HepG2 (cell line): Measurements from ENCODE around the gene CALN1. TPM values are rescaled to one million over a fixed set of nuclear protein-coding genes. Genes with fewer than 3 reads are reported as not detected.
A peak's percentile ranks its signal among the peaks of the same experiment; 100 is the strongest.

Experiments
- ATAC-seq: fragments of 200-7000 bp; cut with Tn5 transposase; 3 replicates; pipeline ENCODE4 v1.9.1; 2020; ENCODE audit warnings: mild to moderate bottlenecking, moderate library complexity
- BruUV-seq: library from RNA; stranded (reverse); fragments of 400-500 nt; replicated peaks from 2 replicates; lab custom pipeline; 2021; lab: Mats Ljungman, UMichigan
- CTCF ChIA-PET: fragments of 300-600 bp; formaldehyde crosslinking; extraction: SDS; loops from one replicate; lab custom pipeline; 2021; ENCODE audit warnings: low total read pairs, inconsistent platforms, low intra/inter-chr PET ratio; lab: Yijun Ruan, JAX
- POLR2A ChIA-PET: fragments of 350-600 bp; sonication (Branson Sonifier 250); formaldehyde crosslinking; loops from one replicate; lab custom pipeline; 2020; ENCODE audit warnings: antibody characterized with exemption, inconsistent platforms; lab: Yijun Ruan, JAX
- DNase-seq: peaks from one replicate; pipeline ENCODE4 v3.0.0-alpha.2; 2015; ENCODE audit warnings: low spot score
- FAIRE-seq: peaks from 3 replicates; lab custom pipeline; 2011; peaks lifted over from hg19 to GRCh38; lab: Jason Lieb, UNC
- H2AFZ ChIP-seq: one replicate; pipeline ENCODE4 v1.6.1; 2011; ENCODE audit warnings: low read length, inconsistent platforms
- H3K27ac ChIP-seq: fragments of 300-600 bp; 3 replicates; pipeline ENCODE4 v1.8.0; 2011; ENCODE audit warnings: mixed run types, mild to moderate bottlenecking, mixed read lengths, low read length, inconsistent platforms; ENCODE audit not compliant: insufficient read depth; ENCODE audit errors: extremely low read length
- H3K27me3 ChIP-seq, 2 experiments: fragments of 200-600 bp in 1 of 2; 2 replicates in 1 of 2; 3 replicates in 1 of 2; pipeline versions ENCODE4 v1.6.0 to v1.8.0; 2011; ENCODE audit warnings: low read length in 2 of 2, mild to moderate bottlenecking in 2 of 2, moderate library complexity in 2 of 2, inconsistent platforms in 1 of 2; ENCODE audit not compliant: insufficient read depth in 2 of 2, control insufficient read depth in 1 of 2
- H3K36me3 ChIP-seq, 2 experiments: fragments of 200-600 bp in 1 of 2; replicated peaks in 1 of 2; 2 replicates in 1 of 2; 3 replicates in 1 of 2; pipeline versions ENCODE4 v1.5.1 to v1.8.0; 2011; ENCODE audit warnings: low read length in 2 of 2, inconsistent platforms in 1 of 2; ENCODE audit not compliant: insufficient read depth in 2 of 2, control insufficient read depth in 1 of 2
- H3K4me1 ChIP-seq: 2 replicates; pipeline ENCODE4 v1.5.1; 2012; ENCODE audit warnings: low read length, inconsistent platforms; ENCODE audit not compliant: insufficient read depth
- H3K4me2 ChIP-seq: 2 replicates; pipeline ENCODE4 v1.6.0; 2011; ENCODE audit warnings: low read depth, low read length, inconsistent platforms
- H3K4me3 ChIP-seq, 3 experiments: fragments of 200-600 bp in 1 of 3; sonication (generic), shearing (Covaris generic) in 1 of 3; replicated peaks in 1 of 3; 2 replicates each; pipeline ENCODE4 v1.5.1; 2011 to 2016; ENCODE audit warnings: low read length in 3 of 3, inconsistent platforms in 2 of 3, low read depth in 2 of 3, mild to moderate bottlenecking in 2 of 3, control low read depth in 1 of 3, mixed read lengths in 1 of 3; ENCODE audit not compliant: insufficient read depth in 1 of 3
- H3K79me2 ChIP-seq: one replicate; pipeline ENCODE4 v1.6.1; 2011; ENCODE audit warnings: low read length, inconsistent platforms; ENCODE audit not compliant: insufficient read depth
- H3K9ac ChIP-seq: 2 replicates; pipeline ENCODE4 v1.6.0; 2011; ENCODE audit warnings: mild to moderate bottlenecking, low read depth, low read length, inconsistent platforms; ENCODE audit not compliant: insufficient read depth
- H3K9me3 ChIP-seq: 2 replicates; pipeline ENCODE4 v1.5.1; 2012; ENCODE audit warnings: mild to moderate bottlenecking, low read length
- H4K20me1 ChIP-seq: 2 replicates; pipeline ENCODE4 v1.6.0; 2011; ENCODE audit warnings: inconsistent platforms, mild to moderate bottlenecking, low read length, moderate library complexity; ENCODE audit not compliant: insufficient read depth
- ATF2 ChIP-seq: sonication (generic); formaldehyde crosslinking; IDR thresholded peaks from 2 replicates; pipeline ENCODE4 v1.4.0; 2020; ENCODE audit warnings: missing genetic modification reagents
- MAFK ChIP-seq, 2 experiments: IDR thresholded peaks in 1 of 2; conservative IDR thresholded peaks in 1 of 2; 2 replicates each; pipeline ENCODE4 v1.6.1; 2011; ENCODE audit warnings: improper control_type of control experiment in 2 of 2, low read length in 2 of 2
- MYC ChIP-seq: sonication (generic); formaldehyde crosslinking; IDR thresholded peaks from 2 replicates; pipeline ENCODE4 v1.9.0; 2021; ENCODE audit warnings: missing genetic modification reagents, borderline replicate concordance
- SNRNP70 ChIP-seq: fragments of 200-400 bp; formaldehyde crosslinking; IDR thresholded peaks from 2 replicates; pipeline ENCODE4 v1.6.1; 2017; ENCODE audit warnings: mild to moderate bottlenecking, low read depth, low read length, moderate library complexity
- TAF1 ChIP-seq: sonication (generic); formaldehyde crosslinking; IDR thresholded peaks from 2 replicates; pipeline ENCODE4 v1.4.0; 2020; ENCODE audit warnings: missing genetic modification reagents
- ZNF407 ChIP-seq: sonication (generic); formaldehyde crosslinking; IDR thresholded peaks from one replicate; pipeline ENCODE4 v1.5.1; 2020; ENCODE audit warnings: mild to moderate bottlenecking, missing genetic modification reagents; ENCODE audit errors: not compliant biosample characterization
- ZNF570 ChIP-seq: sonication (generic); formaldehyde crosslinking; IDR thresholded peaks from 2 replicates; pipeline ENCODE4 v1.4.0; 2020; ENCODE audit warnings: mild to moderate bottlenecking, missing genetic modification reagents, borderline replicate concordance
- ZNF574 ChIP-seq: sonication (generic); formaldehyde crosslinking; IDR thresholded peaks from 2 replicates; pipeline ENCODE4 v1.4.0; 2020; ENCODE audit warnings: missing genetic modification reagents
- ZSCAN5A ChIP-seq: sonication (generic); formaldehyde crosslinking; IDR thresholded peaks from 2 replicates; pipeline ENCODE4 v1.8.0; 2022; ENCODE audit warnings: mild to moderate bottlenecking, missing genetic modification reagents, borderline replicate concordance
- WGBS: methylation state at CpG from one replicate; pipeline ENCODE4 v1.1.6; 2017; ENCODE audit warnings: low lambda C conversion rate; 5-methylcytosine and 5-hydroxymethylcytosine counted together
- in situ Hi-C: cut with HindIII; loops from 2 replicates; pipeline ENCODE4 v1.10.0; 2017; ENCODE audit warnings: low pct_unique_long_range_greater_than_20kb; ENCODE audit not compliant: extremely low pct_ligation_motif_present
- intact Hi-C: fragments of 100-400 bp; cut with micrococcal nuclease; formaldehyde crosslinking; loops from one replicate; pipeline ENCODE4 v1.10.0; 2022; ENCODE audit not compliant: unreplicated experiment
- polyA plus RNA-seq, 8 experiments: library from polyadenylated mRNA; depleted of rRNA in 3 of 8; stranded (reverse) in 7 of 8; unstranded in 1 of 8; fragments of >200 nt; fragmentation: Illumina TruSeq in 4 of 8; extraction: Trizol in 4 of 8; gene quantifications; 2 replicates each; pipeline versions ENCODE4 v1.2.1 to v1.2.3, GENCODE V29; 2011 to 2016; ENCODE audit warnings: low read depth in 4 of 8, missing spikeins in 1 of 8, mixed read lengths in 1 of 8; ENCODE audit not compliant: insufficient read depth in 1 of 8
- total RNA-seq, 5 experiments: library from RNA; depleted of rRNA; stranded (reverse); fragments of >200 nt; fragmentation: Illumina TruSeq; extraction: Trizol; gene quantifications; 2 replicates each; pipeline ENCODE4 v1.2.3, GENCODE V29; 2016; ENCODE audit warnings: low read depth in 1 of 5

Gene CALN1
- total and polyA plus RNA-seq, 2 of the 13 experiments (the other 11 are each of a cell fraction or from before 2014, with no cell fraction given): not detected

GRCh38 chr7:72386118-72386517 lies 26.0 kb downstream of the CALN1 start:
- Histone ChIP-seq H3K9ac (no peak overlapping the region), H3K4me1 (no peaks in the 10 kb centered on the region), H3K4me2 (no peak overlapping the region), H3K27ac (no peak overlapping the region), H3K27me3 (peaks cover 0 to 7% of the 10 kb centered on the region in 2 experiments; a peak in 1 of 5 replicates), H4K20me1 (no peaks in the 10 kb centered on the region), H3K4me3 (no peak overlapping the region), H3K36me3 (no peaks in the 10 kb centered on the region), H3K79me2 (no peaks in the 10 kb centered on the region), H2AFZ (no peak overlapping the region), H3K9me3 (no peaks in the 10 kb centered on the region)
- intact Hi-C loops (no loop called here), in situ Hi-C loops (no loop called here)
- ATAC-seq (no peak), FAIRE-seq (no peak), DNase-seq (no peak)
- no peak for TF ChIP-seq ZNF407 (CRISPR knock-in tag)
- no peak for TF ChIP-seq SNRNP70
- TF ChIP-seq ZNF574 (CRISPR knock-in tag): no peak
- no peak for TF ChIP-seq ZSCAN5A (CRISPR knock-in tag)
- no peak for TF ChIP-seq MYC (CRISPR knock-in tag)
- no peak for TF ChIP-seq ATF2 (CRISPR knock-in tag)
- no peak for TF ChIP-seq ZNF570 (CRISPR knock-in tag)
- peak; percentile 13 to 65; a peak in 2 of 4 replicates for TF ChIP-seq MAFK (conservative IDR thresholded peaks at IDR 0.05 in 1 of 2, IDR thresholded peaks at IDR 0.05 in 1 of 2; ENCODE audit: low read length in 2 of 2)
- TF ChIP-seq TAF1 (CRISPR knock-in tag): no peak
- CTCF ChIA-PET: no interaction called here
- POLR2A ChIA-PET: no interaction called here
- WGBS: 0% methylated on average over 3 of the region's 3 CpGs
- BruUV-seq: no TSS peak
